Gastrocnemius medialis (tissue), 4 donors: ENCODE results near the gene ADGRG1.

Experiments used
- CTCF ChIP-seq, 5 experiments: fragments of 450-650 bp in 3 of 5; fragments of 200-600 bp in 2 of 5; sonication (generic) in 2 of 5; IDR thresholded peaks in 4 of 5; conservative IDR thresholded peaks in 1 of 5; 1 replicate in 4 of 5; 2 replicates in 1 of 5; pipeline ENCODE4 v1.5.1; 2016 to 2019; ENCODE audit warnings: antibody characterized with exemption in 5 of 5, mild to moderate bottlenecking in 3 of 5, moderate library complexity in 3 of 5
- POLR2A ChIP-seq, 2 donors: fragments of 450-650 bp; IDR thresholded peaks; one replicate each; pipeline ENCODE4 v1.6.1; 2017; ENCODE audit warnings: antibody characterized with exemption in 2 of 2, mild to moderate bottlenecking in 2 of 2, moderate library complexity in 2 of 2

DNA sequence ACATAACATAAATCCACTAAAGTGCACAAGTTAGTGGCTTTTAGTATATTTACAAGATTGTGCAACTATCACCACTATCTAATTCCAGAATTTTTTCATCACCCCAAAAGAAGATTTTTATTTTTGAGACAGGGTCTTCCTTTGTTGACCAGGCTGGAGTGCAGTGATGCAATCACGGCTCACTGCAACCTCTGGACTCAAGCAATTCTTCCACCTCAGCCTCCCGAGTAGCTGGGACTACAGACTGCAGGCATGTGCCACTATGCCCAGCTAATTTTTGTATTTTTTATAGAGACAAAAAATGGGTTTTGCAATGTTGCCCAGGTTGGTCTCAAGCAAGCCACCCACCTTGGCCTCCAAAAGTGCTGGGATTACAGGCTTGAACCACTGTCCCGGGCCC lies 81.2 kb downstream of the ADGRG1 start:
- no peak for TF ChIP-seq CTCF (IDR thresholded peaks at IDR 0.05 in 4 of 5, conservative IDR thresholded peaks at IDR 0.05 in 1 of 5)
- TF ChIP-seq POLR2A (IDR thresholded peaks at IDR 0.05) = no peak
